IMR-90 (cell line): ENCODE results near the gene C14orf119. TPM values are rescaled to one million over a fixed set of nuclear protein-coding genes. Genes with fewer than 3 reads are reported as not detected.

Experiments used
- ATAC-seq: fragments of 200-7000 bp; cut with Tn5 transposase; 2 replicates; pipeline ENCODE4 v1.9.1; 2020; ENCODE audit warnings: low read depth, mild to moderate bottlenecking, moderate library complexity
- BruUV-seq: library from RNA; stranded (reverse); fragments of 400-500 nt; replicated peaks from 2 replicates; lab custom pipeline; 2021; lab: Mats Ljungman, UMichigan
- CTCF ChIA-PET: fragments of 300-600 bp; formaldehyde crosslinking; extraction: SDS; loops from one replicate; lab custom pipeline; 2021; ENCODE audit warnings: antibody characterized with exemption; lab: Yijun Ruan, JAX
- POLR2A ChIA-PET: fragments of 300-600 bp; sonication (Branson Sonifier 250); formaldehyde crosslinking; loops from one replicate; lab custom pipeline; 2022; ENCODE audit warnings: antibody characterized with exemption; ENCODE audit not compliant: unreplicated experiment; lab: Charles Lee
- DNase-seq: peaks from one replicate; pipeline ENCODE4 v3.0.0; 2013
- H2AFZ ChIP-seq: replicated peaks from 2 replicates; pipeline ENCODE3; 2013; ENCODE audit warnings: low read length, mild to moderate bottlenecking; ENCODE audit not compliant: poor library complexity
- H2AK5ac ChIP-seq: 2 replicates; pipeline ENCODE4 v1.6.1; 2013; ENCODE audit warnings: low read depth, low read length, inconsistent platforms
- H2AK9ac ChIP-seq: replicated peaks from 2 replicates; pipeline ENCODE3; 2013; ENCODE audit warnings: mild to moderate bottlenecking, low read depth, low read length, moderate library complexity; ENCODE audit not compliant: poor library complexity
- H2BK120ac ChIP-seq: 2 replicates; pipeline ENCODE4 v1.6.1; 2013; ENCODE audit warnings: low read depth, low read length, inconsistent platforms
- H2BK15ac ChIP-seq: 3 replicates; pipeline ENCODE4 v1.6.1; 2013; ENCODE audit warnings: low read depth, low read length, inconsistent platforms
- H2BK20ac ChIP-seq: 2 replicates; pipeline ENCODE4 v1.6.1; 2013; ENCODE audit warnings: low read depth, mild to moderate bottlenecking, inconsistent platforms, low read length, moderate library complexity
- H2BK5ac ChIP-seq: 2 replicates; pipeline ENCODE4 v1.6.1; 2013; ENCODE audit warnings: mild to moderate bottlenecking, low read depth, low read length, inconsistent platforms; ENCODE audit not compliant: poor library complexity, severe bottlenecking
- H3K14ac ChIP-seq: replicated peaks from 2 replicates; pipeline ENCODE4 v1.6.1; 2013; ENCODE audit warnings: low read depth, low read length, inconsistent platforms
- H3K18ac ChIP-seq: 2 replicates; pipeline ENCODE4 v1.6.1; 2013; ENCODE audit warnings: low read depth, low read length, control low read depth
- H3K23ac ChIP-seq: 2 replicates; pipeline ENCODE4 v1.6.1; 2013; ENCODE audit warnings: low read depth, low read length, inconsistent platforms
- H3K27ac ChIP-seq: 2 replicates; pipeline ENCODE4 v1.5.1; 2013; ENCODE audit warnings: mild to moderate bottlenecking, control low read depth, low read length; ENCODE audit not compliant: insufficient read depth
- H3K27me3 ChIP-seq: 2 replicates; pipeline ENCODE4 v1.6.1; 2013; ENCODE audit warnings: low read length; ENCODE audit not compliant: control insufficient read depth, insufficient read depth
- H3K36me3 ChIP-seq: 2 replicates; pipeline ENCODE4 v1.6.1; 2013; ENCODE audit warnings: low read length, mixed read lengths; ENCODE audit not compliant: control insufficient read depth, insufficient read depth
- H3K4ac ChIP-seq: 2 replicates; pipeline ENCODE4 v1.6.1; 2013; ENCODE audit warnings: low read depth, low read length, inconsistent platforms
- H3K4me1 ChIP-seq: 2 replicates; pipeline ENCODE4 v1.6.1; 2013; ENCODE audit warnings: low read length, mixed read lengths; ENCODE audit not compliant: control insufficient read depth, insufficient read depth
- H3K4me2 ChIP-seq: 2 replicates; pipeline ENCODE4 v1.6.1; 2013; ENCODE audit warnings: low read depth, mild to moderate bottlenecking, control low read depth, low read length, moderate library complexity
- H3K4me3 ChIP-seq: 2 replicates; pipeline ENCODE4 v1.5.1; 2013; ENCODE audit warnings: low read depth, mild to moderate bottlenecking, control low read depth, low read length, moderate library complexity; ENCODE audit not compliant: insufficient read depth
- H3K56ac ChIP-seq: 2 replicates; pipeline ENCODE4 v1.6.1; 2013; ENCODE audit warnings: low read length, inconsistent platforms; ENCODE audit not compliant: insufficient read depth; ENCODE audit errors: extremely low read depth
- H3K79me1 ChIP-seq, 2 experiments: 2 replicates each; pipeline ENCODE4 v1.6.1; 2013; ENCODE audit warnings: low read length in 2 of 2, inconsistent platforms in 1 of 2, low read depth in 1 of 2
- H3K9ac ChIP-seq: 2 replicates; pipeline ENCODE4 v1.6.1; 2013; ENCODE audit warnings: low read depth, low read length, control low read depth
- H3K9me1 ChIP-seq: 2 replicates; pipeline ENCODE4 v1.6.1; 2013; ENCODE audit warnings: low read length, inconsistent platforms; ENCODE audit not compliant: insufficient read depth
- H3K9me3 ChIP-seq: 2 replicates; pipeline ENCODE4 v1.6.1; 2013; ENCODE audit warnings: low read length; ENCODE audit not compliant: control insufficient read depth, insufficient read depth
- H4K20me1 ChIP-seq: 2 replicates; pipeline ENCODE4 v1.6.1; 2013; ENCODE audit warnings: low read length, inconsistent platforms; ENCODE audit not compliant: insufficient read depth
- H4K5ac ChIP-seq: 2 replicates; pipeline ENCODE4 v1.6.1; 2013; ENCODE audit warnings: mild to moderate bottlenecking, low read depth, low read length, control low read depth
- H4K8ac ChIP-seq, 2 experiments: 2 replicates each; pipeline ENCODE4 v1.6.1; 2013; ENCODE audit warnings: low read depth in 2 of 2, low read length in 2 of 2, control low read depth in 1 of 2, inconsistent platforms in 1 of 2
- H4K91ac ChIP-seq: 2 replicates; pipeline ENCODE4 v1.6.1; 2013; ENCODE audit warnings: low read depth, low read length, inconsistent platforms; ENCODE audit not compliant: insufficient read depth
- FOS ChIP-seq: fragments of 150-350 bp; IDR thresholded peaks from 2 replicates; pipeline ENCODE4 v1.6.1; 2016; ENCODE audit warnings: low read depth, low read length
- MAFK ChIP-seq: IDR thresholded peaks from 2 replicates; pipeline ENCODE4 v1.6.1; 2012; ENCODE audit warnings: low read depth, low read length, improper control_type of control experiment
- MAZ ChIP-seq: IDR thresholded peaks from 2 replicates; pipeline ENCODE4 v1.6.1; 2012; ENCODE audit warnings: low read depth, mild to moderate bottlenecking, low read length, improper control_type of control experiment, moderate library complexity, borderline replicate concordance
- MXI1 ChIP-seq: IDR thresholded peaks from 2 replicates; pipeline ENCODE4 v1.6.1; 2012; ENCODE audit warnings: low read depth, mild to moderate bottlenecking, low read length, moderate library complexity, borderline replicate concordance
- POLR2A ChIP-seq: IDR thresholded peaks from 2 replicates; pipeline ENCODE4 v1.6.1; 2012; ENCODE audit warnings: mild to moderate bottlenecking, low read depth, low read length
- RAD21 ChIP-seq: IDR thresholded peaks from 2 replicates; pipeline ENCODE4 v1.6.1; 2012; ENCODE audit warnings: low read length, improper control_type of control experiment
- RCOR1 ChIP-seq: IDR thresholded peaks from 2 replicates; pipeline ENCODE4 v1.6.1; 2012; ENCODE audit warnings: mild to moderate bottlenecking, low read length, improper control_type of control experiment; ENCODE audit not compliant: insufficient replicate concordance
- SMC3 ChIP-seq: fragments of 150-350 bp; IDR thresholded peaks from 2 replicates; pipeline ENCODE4 v1.6.1; 2016; ENCODE audit warnings: low read depth, mild to moderate bottlenecking, antibody characterized with exemption, low read length, moderate library complexity
- WGBS, 2 experiments: methylation state at CpG; one replicate each; pipeline versions ENCODE4 v1.1.5 to v1.1.7; 2013; ENCODE audit warnings: missing lambda C conversion rate in 2 of 2; ENCODE audit not compliant: insufficient read length in 1 of 2; ENCODE audit errors: extremely low coverage in 2 of 2; 5-methylcytosine and 5-hydroxymethylcytosine counted together
- dilution Hi-C: fragments of 300-500 bp; cut with HindIII; formaldehyde crosslinking; loops from one replicate; pipeline ENCODE4 v1.14.3; 2018; ENCODE audit warnings: low sequenced_read_pairs; ENCODE audit not compliant: unreplicated experiment
- in situ Hi-C: fragments of 300-500 bp; cut with MboI; formaldehyde crosslinking; loops from 3 replicates; pipeline ENCODE4 v1.14.3; 2019; ENCODE audit warnings: low sequenced_read_pairs, inconsistent platforms, mixed read lengths
- intact Hi-C: fragments of 100-400 bp; cut with micrococcal nuclease; formaldehyde crosslinking; loops from 2 replicates; pipeline ENCODE4 v1.10.0; 2022
- polyA plus RNA-seq, 3 experiments: library from polyadenylated mRNA; depleted of rRNA; stranded (reverse); fragments of >200 nt; gene quantifications; 2 replicates each; pipeline ENCODE4 v1.2.3, GENCODE V29; 2012; ENCODE audit warnings: low replicate concordance in 1 of 3
- total RNA-seq: library from RNA; depleted of rRNA; stranded (reverse); fragments of >200 nt; gene quantifications from 2 replicates; pipeline ENCODE4 v1.2.3, GENCODE V29; 2012

Gene C14orf119
- total and polyA plus RNA-seq, 2 of the 4 experiments (the other 2 are of a cell fraction) = 74.0 to 83.7 TPM

DNA sequence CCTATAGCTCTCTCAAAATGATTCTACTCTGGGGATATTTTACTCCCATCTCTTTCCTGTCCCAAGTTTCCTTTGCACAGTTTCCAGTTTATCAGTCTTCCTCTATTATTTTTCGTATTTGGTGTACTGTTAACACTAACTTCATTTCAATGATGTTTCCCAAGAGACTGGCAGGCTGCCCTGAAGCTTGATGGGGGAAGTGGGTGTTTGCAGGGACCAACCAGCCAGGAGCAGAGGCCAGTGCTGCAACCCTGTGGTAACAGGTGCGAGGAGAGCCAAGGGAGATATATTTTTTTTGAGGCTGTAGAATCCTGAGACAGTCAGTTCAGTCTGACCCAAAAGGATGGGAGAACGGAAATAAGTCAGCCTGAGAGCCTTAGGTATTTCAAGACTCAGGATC lies 35.6 kb downstream of the C14orf119 start:
- no peaks in the 10 kb centered on the region for H3K9me1 ChIP-seq
- ChIA-PET POLR2A (no interaction called here), CTCF (interaction anchor here (1.0 kb wide), 1 partner anchor 10 kb away, joined by 4 read pairs; no protein-coding TSS in a partner anchor)
- H2AFZ ChIP-seq = no peak overlapping the region
- intact Hi-C loops = no loop called here
- no peaks in the 10 kb centered on the region for H3K9me3 ChIP-seq
- H4K91ac ChIP-seq = no peak overlapping the region
- no peak overlapping the region for H2BK20ac ChIP-seq
- no peak overlapping the region for H2BK120ac ChIP-seq
- H3K23ac ChIP-seq = no peak overlapping the region
- H3K14ac ChIP-seq = no peak overlapping the region
- H3K4me1 ChIP-seq = no peaks in the 10 kb centered on the region
- H3K27ac ChIP-seq = no peak overlapping the region
- no peak overlapping the region for H4K8ac ChIP-seq
- H3K18ac ChIP-seq = no peak overlapping the region
- H3K79me1 ChIP-seq = no peaks in the 10 kb centered on the region
- no peak overlapping the region for H3K9ac ChIP-seq
- ATAC-seq (no peak), DNase-seq (no peak)
- no peak overlapping the region for H2BK5ac ChIP-seq
- H3K27me3 ChIP-seq = peaks cover 30% of the 10 kb centered on the region
- no peaks in the 10 kb centered on the region for H3K36me3 ChIP-seq
- H3K4me3 ChIP-seq = no peak overlapping the region
- in situ Hi-C loops = no loop called here
- dilution Hi-C loops = no loop called here
- no peak overlapping the region for H3K4ac ChIP-seq
- H4K20me1 ChIP-seq = no peaks in the 10 kb centered on the region
- WGBS, 2 experiments = 80% methylated on average over 1 of the region's 3 CpGs; no CpG with 5 or more reads in 1 of the 2 experiments
- H4K5ac ChIP-seq = no peak overlapping the region
- no peak overlapping the region for H3K4me2 ChIP-seq
- H2AK9ac ChIP-seq = no peak overlapping the region
- H2BK15ac ChIP-seq = no peak overlapping the region
- TF ChIP-seq RAD21 = no peak
- no peak for TF ChIP-seq FOS
- TF ChIP-seq RCOR1 = no peak
- TF ChIP-seq MXI1 = no peak
- no peak for TF ChIP-seq POLR2A
- TF ChIP-seq MAZ = no peak
- TF ChIP-seq MAFK = no peak
- TF ChIP-seq SMC3 = no peak
- H2AK5ac ChIP-seq = no peak overlapping the region
- BruUV-seq = no TSS peak
- no peak overlapping the region for H3K56ac ChIP-seq
